Adrenal gland (tissue), 12 donors: ENCODE data around the gene NMRAL1. TPM values are rescaled to one million over a fixed set of nuclear protein-coding genes. Genes with fewer than 3 reads are reported as not detected.

ENCODE experiments used
- DNase-seq, 7 donors: peaks; one replicate each; pipeline ENCODE4 v3.0.0-alpha.2; 2019 to 2020
- H3K27ac ChIP-seq, 5 donors: fragments of 200-600 bp; sonication (generic) in 4 of 5; 1 replicate in 3 of 5; 2 replicates in 2 of 5; pipeline versions ENCODE4 v1.5.1 to v1.8.0; 2016 to 2020; ENCODE audit warnings: mild to moderate bottlenecking in 1 of 5
- H3K27me3 ChIP-seq: fragments of 200-600 bp; 2 replicates; pipeline ENCODE4 v1.8.0; 2021
- H3K36me3 ChIP-seq, 2 donors: fragments of 200-600 bp; replicated peaks in 1 of 2; 1 replicate in 1 of 2; 2 replicates in 1 of 2; pipeline versions ENCODE4 v1.5.1 to v1.8.0; 2018 to 2022
- H3K4me1 ChIP-seq, 2 donors: fragments of 200-600 bp; replicated peaks in 1 of 2; 1 replicate in 1 of 2; 2 replicates in 1 of 2; pipeline versions ENCODE4 v1.5.1 to v1.8.0; 2018 to 2021
- H3K4me3 ChIP-seq, 4 donors: fragments of 200-600 bp; sonication (generic) in 3 of 4; one replicate each; pipeline ENCODE4 v1.5.1; 2016 to 2018
- H3K9me3 ChIP-seq, 3 donors: fragments of 200-600 bp; sonication (generic) in 1 of 3; replicated peaks in 1 of 3; 1 replicate in 2 of 3; 2 replicates in 1 of 3; pipeline versions ENCODE4 v1.5.1 to v1.8.0; 2016 to 2021
- CTCF ChIP-seq, 6 experiments: fragments of 450-650 bp in 4 of 6; fragments of 200-600 bp in 2 of 6; sonication (generic) in 1 of 6; IDR thresholded peaks; 1 replicate in 5 of 6; 2 replicates in 1 of 6; pipeline versions ENCODE4 v1.5.1 to v1.8.0; 2016 to 2021; ENCODE audit warnings: antibody characterized with exemption in 6 of 6, mild to moderate bottlenecking in 2 of 6, moderate library complexity in 1 of 6
- POLR2A ChIP-seq, 2 donors: fragments of 450-650 bp; IDR thresholded peaks; one replicate each; pipeline ENCODE4 v1.6.1; 2017; ENCODE audit warnings: antibody characterized with exemption in 2 of 2, mild to moderate bottlenecking in 2 of 2, moderate library complexity in 1 of 2
- WGBS, 4 donors: extraction: QIAGEN DNeasy Blood & Tissue Kit in 2 of 4; methylation state at CpG; one replicate each; pipeline versions ENCODE4 v1.1.5 to v1.1.7; 2013 to 2017; 5-methylcytosine and 5-hydroxymethylcytosine counted together
- intact Hi-C, 2 donors: fragments of 100-400 bp; cut with DNase I; formaldehyde crosslinking; loops; one replicate each; pipeline versions ENCODE4 v1.14.1 to v1.15.0; 2022 to 2023
- polyA plus RNA-seq, 3 donors: library from polyadenylated mRNA; stranded (reverse); fragments of 200-250 nt in 2 of 3; fragments of 350-450 nt in 1 of 3; fragmentation: Illumina TruSeq in 1 of 3; extraction: RNeasy Lipid Tissue Mini Kit (QIAGEN cat#74804) in 1 of 3; gene quantifications; one replicate each; pipeline ENCODE4 v1.2.3, GENCODE V29; 2013 to 2014
- small RNA-seq, 2 donors: library from RNA; depleted of rRNA; stranded (forward); fragments of <200 nt; gene quantifications; one replicate each; pipeline ENCODE3, GENCODE V24; 2016
- total RNA-seq, 9 donors: library from RNA; depleted of rRNA in 4 of 9; stranded (reverse); fragments of >200 nt in 4 of 9; fragments of 120-200 nt in 1 of 9; fragmentation: NEBNext Ultra II Directional in 1 of 9; extraction: Animal tissue kit (Norgen Biotek cat#: 25700) in 1 of 9; gene quantifications; one replicate each; pipeline versions ENCODE4 v1.1.0 to v1.2.4, GENCODE V29; 2013 to 2023
- donor health status: healthy with polysubstance abuse.
- donor health status: Bipolar disorder and iron deficiency.
- donor health status: DM: yes; HTN: yes; CAD: no.
- donor health status: DM: no; HTN: no; CAD: no.
- donor health status: DM: no; HTN: no; CAD: no.
- donor health status: DM: yes; HTN: yes; CAD: no.

NMRAL1 gene
- total and polyA plus RNA-seq, 12 donors: 35.0 to 139 (median 79.7) TPM

GRCh38 chr16:4412854-4413253, 61.6 kb downstream of the NMRAL1 start:
- no peak for TF ChIP-seq POLR2A (IDR thresholded peaks at IDR 0.05)
- no peak for TF ChIP-seq CTCF (IDR thresholded peaks at IDR 0.05)
- Histone ChIP-seq H3K36me3 (peaks cover 0 to 12% of the 10 kb centered on the region in 2 donors), H3K27me3 (no peaks in the 10 kb centered on the region), H3K9me3 (no peaks in the 10 kb centered on the region), H3K4me1 (peaks cover 7 to 24% of the 10 kb centered on the region in 2 donors), H3K27ac (no peak overlapping the region), H3K4me3 (no peak overlapping the region)
- DNase-seq: no peak
- 90 to 98% (median 95%) methylated on average over 4 of the region's 4 CpGs for WGBS, 4 donors
- intact Hi-C loops: no loop called here

- H3K27ac ChIP-seq: peak overlapping the region in 2 of 5 donors; percentile 2 to 56
- peaks cover 7 to 24% of the 10 kb centered on the region in 2 donors for H3K4me1 ChIP-seq
- intact Hi-C loops: no loop called here
- no peak for DNase-seq
- H3K4me3 ChIP-seq: no peak overlapping the region
- peaks cover 0 to 18% of the 10 kb centered on the region in 2 donors for H3K36me3 ChIP-seq
- H3K9me3 ChIP-seq: no peaks in the 10 kb centered on the region
- WGBS, 4 donors: 84 to 92% (median 90%) methylated on average over 6 to 8 of the region's 8 CpGs
- no peaks in the 10 kb centered on the region for H3K27me3 ChIP-seq
- TF ChIP-seq CTCF (IDR thresholded peaks at IDR 0.05) (no peak), POLR2A (IDR thresholded peaks at IDR 0.05) (no peak)
These were observed 62.3 kb downstream of the NMRAL1 start for GRCh38 chr16:4412159-4412558.

Small RNA genes within 50 kb of the gene (small RNA-seq; reads per million reads assigned to genes)
- gene AC012676.2: 0 reads per million in 2 donors

Other genes starting within 250 kb of the NMRAL1 start
- gene SRL, start 232.5 kb downstream of the NMRAL1 start, total RNA-seq: 1 to 10 TPM in 2 of 9 donors, under 1 TPM in 5, not detected in 2; 0.29 to 1.8 (median 0.58) TPM
- gene SRL, start 232.5 kb downstream of the NMRAL1 start, polyA plus RNA-seq: under 1 TPM; 0.24 to 0.57 (median 0.46) TPM
- 10 to 100 TPM in 2 of 9 donors, 1 to 10 TPM in 7; 2.5 to 15.4 (median 6.1) TPM for gene TFAP4, start 201.6 kb downstream of the NMRAL1 start, total RNA-seq
- 10 to 100 TPM in 1 of 3 donors, 1 to 10 TPM in 2; 3.3 to 10.3 (median 4.5) TPM for gene TFAP4, start 201.6 kb downstream of the NMRAL1 start, polyA plus RNA-seq
- gene GLIS2, start 158.6 kb downstream of the NMRAL1 start, total RNA-seq: 10 to 100 TPM in 8 of 9 donors, 1 to 10 TPM in 1; 3.3 to 36.2 (median 17.9) TPM
- 10 to 100 TPM in 2 of 3 donors, 1 to 10 TPM in 1; 2.0 to 16.7 (median 13.4) TPM for gene GLIS2, start 158.6 kb downstream of the NMRAL1 start, polyA plus RNA-seq
- gene PAM16, start 123.3 kb downstream of the NMRAL1 start, total RNA-seq: 100 to 1,000 TPM in 1 of 9 donors, 10 to 100 TPM in 8; 35.5 to 162 (median 55.3) TPM
- gene PAM16, start 123.3 kb downstream of the NMRAL1 start, polyA plus RNA-seq: 100 to 1,000 TPM in 2 of 3 donors, 10 to 100 TPM in 1; 25.0 to 310 (median 285) TPM
- 10 to 100 TPM in 8 of 9 donors, 1 to 10 TPM in 1; 2.2 to 44.7 (median 21.7) TPM for gene VASN, start 102.8 kb downstream of the NMRAL1 start, total RNA-seq
- gene VASN, start 102.8 kb downstream of the NMRAL1 start, polyA plus RNA-seq: 10 to 100 TPM in 2 of 3 donors, under 1 TPM in 1; 0.77 to 23.9 (median 15.5) TPM
- gene CORO7, start 58.0 kb downstream of the NMRAL1 start, total RNA-seq: 10 to 100 TPM in 8 of 9 donors, 1 to 10 TPM in 1; 10.0 to 56.5 (median 35.8) TPM
- gene CORO7, start 58.0 kb downstream of the NMRAL1 start, polyA plus RNA-seq: 10 to 100 TPM in 2 of 3 donors, 1 to 10 TPM in 1; 4.3 to 61.0 (median 27.9) TPM
- gene DNAJA3, start 48.8 kb downstream of the NMRAL1 start, total RNA-seq: 100 to 1,000 TPM in 2 of 9 donors, 10 to 100 TPM in 7; 55.0 to 122 (median 80.1) TPM
- gene DNAJA3, start 48.8 kb downstream of the NMRAL1 start, polyA plus RNA-seq: 100 to 1,000 TPM in 1 of 3 donors, 10 to 100 TPM in 2; 21.9 to 166 (median 25.6) TPM
- gene HMOX2, start 1.8 kb upstream of the NMRAL1 start, total RNA-seq: 100 to 1,000 TPM in 1 of 9 donors, 10 to 100 TPM in 8; 46.0 to 113 (median 67.3) TPM
- 100 to 1,000 TPM in 1 of 3 donors, 10 to 100 TPM in 2; 36.1 to 114 (median 39.0) TPM for gene HMOX2, start 1.8 kb upstream of the NMRAL1 start, polyA plus RNA-seq
- gene CDIP1, start 64.1 kb upstream of the NMRAL1 start, total RNA-seq: 10 to 100 TPM; 26.0 to 68.0 (median 48.4) TPM
- gene CDIP1, start 64.1 kb upstream of the NMRAL1 start, polyA plus RNA-seq: 10 to 100 TPM; 23.6 to 41.6 (median 24.5) TPM
- under 1 TPM; 0.14 to 0.61 (median 0.30) TPM for gene C16orf96, start 81.7 kb upstream of the NMRAL1 start, total RNA-seq
- gene C16orf96, start 81.7 kb upstream of the NMRAL1 start, polyA plus RNA-seq: under 1 TPM in 2 of 3 donors, not detected in 1; 0.07 to 0.16 TPM
- 10 to 100 TPM; 12.0 to 34.3 (median 17.4) TPM for gene UBALD1, start 140.3 kb upstream of the NMRAL1 start, total RNA-seq
- gene UBALD1, start 140.3 kb upstream of the NMRAL1 start, polyA plus RNA-seq: 10 to 100 TPM in 2 of 3 donors, 1 to 10 TPM in 1; 3.7 to 92.7 (median 31.9) TPM
- 10 to 100 TPM; 17.5 to 94.1 (median 71.8) TPM for gene MGRN1, start 150.2 kb upstream of the NMRAL1 start, total RNA-seq
- gene MGRN1, start 150.2 kb upstream of the NMRAL1 start, polyA plus RNA-seq: 10 to 100 TPM; 23.3 to 35.6 (median 27.3) TPM
- 10 to 100 TPM; 45.4 to 99.3 (median 53.9) TPM for gene NUDT16L1, start 218.9 kb upstream of the NMRAL1 start, total RNA-seq
- gene NUDT16L1, start 218.9 kb upstream of the NMRAL1 start, polyA plus RNA-seq: 10 to 100 TPM; 16.3 to 36.2 (median 28.1) TPM